ENCODE results near the gene SPATA20. TPM values are rescaled to one million over a fixed set of nuclear protein-coding genes. Genes with fewer than 3 reads are reported as not detected.

Gene SPATA20
- total and polyA plus RNA-seq, 2 of the 13 experiments (the other 11 are each of a cell fraction or from before 2014, with no cell fraction given): 36.1 to 64.8 TPM

DNA sequence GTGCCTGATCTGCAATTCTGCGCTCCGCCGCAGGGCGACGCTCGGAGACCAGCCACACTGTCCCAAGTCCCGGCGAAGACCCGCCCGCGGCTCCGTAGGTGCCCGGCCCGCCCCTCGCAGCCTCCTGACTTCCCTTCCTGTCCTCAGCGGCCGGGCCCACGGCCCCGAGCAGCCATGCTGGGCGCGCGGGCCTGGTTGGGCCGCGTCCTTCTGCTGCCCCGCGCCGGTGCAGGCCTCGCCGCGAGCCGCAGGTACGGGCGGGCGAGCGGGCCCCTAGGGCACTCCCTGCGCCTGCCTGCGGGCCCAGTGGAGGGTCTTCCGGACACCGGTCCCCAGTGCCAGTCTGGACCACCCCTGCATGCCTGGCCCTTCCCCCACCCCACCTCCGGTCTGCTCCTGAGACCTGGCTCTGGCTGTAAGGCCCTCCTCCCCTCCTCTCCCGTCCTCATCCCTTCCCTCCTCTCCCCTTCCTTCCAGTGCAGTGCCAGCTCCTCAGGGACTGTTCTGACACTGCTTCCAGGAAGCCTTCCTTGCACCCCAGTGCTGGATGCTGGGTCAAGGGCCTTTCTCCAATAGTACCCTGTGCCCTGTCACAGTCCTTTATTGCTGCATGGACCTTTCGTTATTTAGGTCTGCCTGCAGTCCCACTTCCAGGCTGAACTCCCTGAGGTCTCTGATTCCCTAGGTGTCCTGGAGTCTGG, at the start of gene SPATA20 (continued):
- TF ChIP-seq RBFOX2 (IDR thresholded peaks at IDR 0.05; ENCODE audit: low read depth, low read length): peak; percentile 96
- TF ChIP-seq CCDC6 (CRISPR knock-in tag; IDR thresholded peaks at IDR 0.05): peak; percentile 48; the same call in 1 of the 2 replicates
- peak; percentile 49 for TF ChIP-seq TEAD3 (CRISPR knock-in tag; optimal IDR thresholded peaks at IDR 0.05; ENCODE audit: borderline replicate concordance)
- peak; percentile 8; the same call in 1 of the 2 replicates for TF ChIP-seq ZNF619 (CRISPR knock-in tag; IDR thresholded peaks at IDR 0.05)
- peak; percentile 85 for TF ChIP-seq ZNF441 (CRISPR knock-in tag; IDR thresholded peaks at IDR 0.05; ENCODE audit: borderline replicate concordance)
- no peak for TF ChIP-seq ZNF589 (CRISPR knock-in tag; conservative IDR thresholded peaks at IDR 0.05)
- TF ChIP-seq HNF1B (CRISPR knock-in tag; IDR thresholded peaks at IDR 0.05): no peak
- no peak for TF ChIP-seq PAF1 (CRISPR knock-in tag; IDR thresholded peaks at IDR 0.05)
- peak; percentile 91; the same call in 1 of the 2 replicates for TF ChIP-seq PHF8 (CRISPR knock-in tag; IDR thresholded peaks at IDR 0.05)
- no peak for TF ChIP-seq ZNF326 (CRISPR knock-in tag; IDR thresholded peaks at IDR 0.05; ENCODE audit: borderline replicate concordance)
- TF ChIP-seq ZNF280D (CRISPR knock-in tag; IDR thresholded peaks at IDR 0.05): no peak
- TF ChIP-seq ZSCAN30 (CRISPR knock-in tag; IDR thresholded peaks at IDR 0.05): no peak
- peak; percentile 31 for TF ChIP-seq ZNF407 (CRISPR knock-in tag; IDR thresholded peaks at IDR 0.05; ENCODE audit: not compliant biosample characterization)
- no peak for TF ChIP-seq MTA3 (CRISPR knock-in tag; IDR thresholded peaks at IDR 0.05)
- TF ChIP-seq ZNF343 (CRISPR knock-in tag; IDR thresholded peaks at IDR 0.05): no peak; the same call in 1 of the 2 replicates
- peak; percentile 98 for TF ChIP-seq HES4 (CRISPR knock-in tag; IDR thresholded peaks at IDR 0.05; ENCODE audit: borderline replicate concordance)

Measured in HepG2 (cell line).